HG03469 (cell line): ENCODE results near the gene PDE4B.
A peak's percentile ranks its signal among the peaks of the same experiment; 100 is the strongest.

Experiments used
- ATAC-seq: cut with Tn5 transposase; IDR thresholded peaks from one replicate; pipeline ENCODE4 v1.9.1; 2021; ENCODE audit warnings: mild to moderate bottlenecking, moderate library complexity, moderate number of reproducible peaks; ENCODE audit not compliant: unreplicated experiment

PDE4B gene

GRCh38 chr1:66275601-66276023 lies 482.9 kb downstream of the PDE4B start:
- no peak for ATAC-seq

- peak; percentile 77 for ATAC-seq
Observed at GRCh38 chr1:66276218-66276617, 483.5 kb downstream of the PDE4B start.

- ATAC-seq = no peak
Observed at GRCh38 chr1:66278260-66279021, 485.7 kb downstream of the PDE4B start.

- no peak for ATAC-seq
Observed at GRCh38 chr1:66281808-66282207, 489.1 kb downstream of the PDE4B start.

- ATAC-seq = peak; percentile 81
Observed at GRCh38 chr1:66282343-66282852, 489.7 kb downstream of the PDE4B start.

GRCh38 chr1:66282891-66283621 lies 490.4 kb downstream of the PDE4B start:
- no peak for ATAC-seq

- peak; percentile 47 for ATAC-seq
Observed at GRCh38 chr1:66283622-66284041, 490.9 kb downstream of the PDE4B start.

GRCh38 chr1:66284746-66285145 lies 492.1 kb downstream of the PDE4B start:
- no peak for ATAC-seq

GRCh38 chr1:66285618-66286270 lies 493.0 kb downstream of the PDE4B start:
- ATAC-seq = no peak

- ATAC-seq = no peak
Observed at GRCh38 chr1:66286307-66286706, 493.6 kb downstream of the PDE4B start.

GRCh38 chr1:66288048-66288447 lies 495.4 kb downstream of the PDE4B start:
- ATAC-seq = no peak

GRCh38 chr1:66290761-66291530 lies 498.3 kb downstream of the PDE4B start:
- no peak for ATAC-seq

GRCh38 chr1:66291531-66291864 lies 498.8 kb downstream of the PDE4B start:
- ATAC-seq = no peak

GRCh38 chr1:66292305-66292704 lies 499.6 kb downstream of the PDE4B start:
- ATAC-seq = no peak

- no peak for ATAC-seq
Observed at GRCh38 chr1:66292944-66293343, 500.2 kb downstream of the PDE4B start.

GRCh38 chr1:66294707-66295370 lies 502.1 kb downstream of the PDE4B start:
- no peak for ATAC-seq

- ATAC-seq = no peak
Observed at GRCh38 chr1:66295803-66296202, 503.1 kb downstream of the PDE4B start.

GRCh38 chr1:66296370-66296769 lies 503.7 kb downstream of the PDE4B start:
- no peak for ATAC-seq

- no peak for ATAC-seq
Observed at GRCh38 chr1:66296951-66297350, 504.3 kb downstream of the PDE4B start.

- ATAC-seq = no peak
Observed at GRCh38 chr1:66298464-66298863, 505.8 kb downstream of the PDE4B start.
